Stimulated activated CD8-positive, alpha-beta memory T cell treated with anti-CD3 and anti-CD28 coated beads, Interleukin-12 subunit alpha, Interleukin-12 subunit beta, amount 100 ng/mL, for 4 hours (primary cell): Measurements from ENCODE around the gene RNF114.
"Not testable (repeated sequence)": the region's sequence is repeated elsewhere in the genome, so short reads cannot be mapped to it uniquely, and the experiment has no call there.

Source experiments
- DNase-seq: peaks from one replicate; pipeline ENCODE4 v3.0.0-alpha.2; 2020; ENCODE audit warnings: low read depth

Gene RNF114

DNA sequence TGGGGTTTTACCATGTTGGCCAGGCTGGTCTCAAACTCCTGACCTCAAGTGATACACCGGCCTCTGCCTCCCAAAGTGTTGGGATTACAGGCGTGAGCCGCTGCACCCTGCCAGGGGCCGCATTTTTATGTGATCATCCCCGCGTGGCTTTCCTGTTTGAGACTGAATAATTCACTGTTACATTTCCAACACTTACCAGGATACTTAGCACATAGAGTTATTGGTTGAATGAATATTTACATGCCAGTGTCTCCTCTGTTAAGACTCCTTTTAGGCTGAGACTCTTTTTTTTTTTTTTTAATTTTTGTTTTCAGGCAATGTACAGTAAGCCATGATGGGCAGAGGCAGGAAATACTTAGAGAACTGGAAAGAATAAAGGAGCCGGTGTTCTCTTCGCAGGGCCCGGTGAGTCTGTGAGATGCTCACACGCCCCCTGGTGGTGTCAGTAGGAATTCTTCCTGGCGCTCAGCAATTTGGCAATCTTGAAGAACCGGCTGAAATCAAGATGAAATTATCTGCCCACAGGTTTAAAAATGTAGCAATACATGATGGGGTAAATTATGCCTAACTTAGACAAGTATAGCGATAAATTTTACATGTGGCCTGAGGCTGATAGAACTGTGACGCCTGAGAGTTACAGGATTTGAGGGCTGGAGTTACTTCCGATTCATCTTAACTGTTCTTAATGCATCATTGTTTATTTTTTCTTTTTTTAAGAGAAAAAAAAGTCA, 7.6 kb upstream of the RNF114 start:
- DNase-seq = peak; percentile 53

DNA sequence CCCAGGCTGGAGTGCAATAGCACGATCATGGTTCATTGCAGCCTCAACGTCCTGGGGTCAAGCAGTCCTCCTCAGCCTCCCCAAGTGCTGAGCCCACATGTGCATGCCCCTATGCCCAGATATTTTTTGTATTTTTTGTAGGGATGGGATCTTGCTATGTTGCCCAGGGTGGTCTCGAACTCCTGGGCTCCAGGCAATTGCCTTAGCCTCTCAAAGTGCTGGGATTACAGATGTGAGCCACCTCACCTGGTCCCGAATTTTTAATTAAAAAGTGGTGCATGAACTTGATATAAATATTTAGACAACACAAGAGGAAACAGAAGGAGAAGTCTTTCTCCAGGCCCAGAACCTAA, 7.1 kb upstream of the RNF114 start:
- no peak for DNase-seq

DNA sequence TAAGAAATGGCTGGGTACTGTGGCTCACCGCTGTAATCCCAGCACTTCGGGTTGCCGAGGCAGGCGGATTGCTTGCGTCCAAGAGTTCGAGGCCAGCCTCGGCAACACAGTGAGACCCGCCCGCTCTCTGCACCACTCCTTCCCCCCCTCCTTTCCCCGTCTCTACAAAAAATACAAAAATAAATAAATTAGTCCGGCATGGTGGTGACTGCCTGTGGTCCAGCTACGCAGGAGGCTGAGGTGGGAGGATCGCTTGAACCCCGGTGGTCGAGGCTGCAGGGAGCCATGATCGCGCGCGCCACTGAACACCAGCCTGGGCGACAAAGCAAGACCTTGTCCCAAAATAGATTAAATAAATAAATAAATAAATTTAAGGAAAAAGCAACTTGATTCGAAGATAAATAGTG, 448 bp upstream of the RNF114 start:
- no peak for DNase-seq

DNA sequence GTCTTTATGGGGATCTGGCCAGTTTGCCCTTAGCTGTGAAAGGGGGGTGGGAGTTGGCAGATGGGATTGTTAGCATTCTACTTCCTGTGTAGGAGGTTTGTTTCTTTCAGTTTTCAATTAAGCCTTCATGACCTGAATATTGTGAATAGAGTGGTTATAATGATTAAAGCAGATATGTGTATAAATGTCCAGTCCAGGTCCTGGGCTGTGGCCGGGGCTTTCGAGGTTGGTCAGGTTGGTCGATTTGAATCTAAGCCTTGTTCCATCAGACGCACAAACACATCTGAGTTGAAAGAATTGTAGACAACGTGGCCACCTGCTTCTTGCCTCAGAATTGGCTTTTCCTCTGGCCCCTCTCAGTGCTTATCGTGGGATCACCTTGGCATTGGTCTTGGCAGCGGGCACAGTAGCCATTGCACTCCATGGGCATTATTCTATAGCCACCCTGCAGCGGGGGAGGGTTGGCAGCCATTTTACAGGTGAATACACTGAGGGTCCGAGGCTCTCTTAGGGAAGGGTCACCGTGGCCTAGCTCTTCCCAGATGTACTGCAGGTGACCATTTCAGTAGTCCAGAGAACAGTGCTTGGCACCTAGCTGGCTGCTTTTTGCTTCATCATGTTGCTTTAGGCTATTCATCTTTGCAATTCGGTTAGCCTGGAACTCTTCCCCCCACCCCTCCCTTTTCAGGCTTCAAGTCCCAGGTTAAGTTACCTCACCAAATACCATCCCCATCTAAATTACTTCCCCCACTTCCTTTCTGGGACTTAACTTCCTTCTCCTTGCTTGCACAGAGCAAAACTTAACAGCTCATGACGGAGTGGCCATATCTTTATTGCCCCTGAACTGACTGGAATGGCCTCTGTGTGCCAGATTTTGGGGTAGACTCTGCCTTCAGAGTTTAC, 1.1 kb downstream of the RNF114 start:
- DNase-seq = no peak

DNA sequence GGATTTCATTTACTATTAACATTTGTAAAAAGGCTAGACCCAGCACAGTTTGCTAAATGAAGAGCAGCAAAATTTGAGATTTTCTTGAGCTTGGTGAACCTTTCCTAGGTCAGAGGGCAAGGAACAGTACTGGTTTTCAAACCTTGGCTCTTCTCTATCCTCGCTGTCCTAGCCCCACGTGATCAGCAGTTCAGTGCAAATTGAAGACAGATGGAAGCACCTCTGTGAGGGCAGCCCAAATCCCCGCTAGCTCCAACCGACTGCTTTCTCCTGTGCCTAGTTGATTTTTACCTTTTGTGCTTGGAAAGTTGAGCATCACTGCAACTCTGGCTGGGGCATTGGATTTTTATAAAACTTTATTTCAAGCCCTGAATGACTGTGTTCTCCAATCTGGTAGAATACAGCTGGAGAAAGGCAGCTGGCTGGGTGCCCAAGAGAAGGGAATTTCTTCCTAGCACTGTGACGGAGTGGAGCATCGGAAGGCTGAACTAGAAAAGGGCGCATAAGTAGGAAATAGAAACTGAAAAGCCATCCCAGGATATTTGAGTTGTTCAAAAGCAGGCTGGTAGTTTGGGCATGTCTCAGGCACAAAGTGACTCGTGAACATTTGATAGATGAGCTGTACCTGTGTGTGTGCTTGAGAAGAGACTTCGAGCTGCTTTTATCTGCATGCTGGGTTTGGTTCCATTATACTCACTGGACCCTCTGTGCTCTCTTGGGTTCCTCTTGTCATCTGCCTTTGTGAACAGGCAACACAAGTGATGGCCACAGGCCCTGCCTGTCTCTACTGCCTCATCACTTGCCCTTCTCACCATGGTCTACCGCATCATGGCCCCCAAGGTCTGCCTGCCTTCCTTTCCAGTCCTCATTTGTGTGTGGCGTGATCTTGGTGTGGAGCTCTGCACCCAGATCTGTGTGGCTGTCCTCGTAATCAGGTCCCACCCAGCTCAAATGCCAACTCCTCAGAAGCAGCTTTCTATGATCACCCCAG, 2.3 kb downstream of the RNF114 start:
- no peak for DNase-seq

DNA sequence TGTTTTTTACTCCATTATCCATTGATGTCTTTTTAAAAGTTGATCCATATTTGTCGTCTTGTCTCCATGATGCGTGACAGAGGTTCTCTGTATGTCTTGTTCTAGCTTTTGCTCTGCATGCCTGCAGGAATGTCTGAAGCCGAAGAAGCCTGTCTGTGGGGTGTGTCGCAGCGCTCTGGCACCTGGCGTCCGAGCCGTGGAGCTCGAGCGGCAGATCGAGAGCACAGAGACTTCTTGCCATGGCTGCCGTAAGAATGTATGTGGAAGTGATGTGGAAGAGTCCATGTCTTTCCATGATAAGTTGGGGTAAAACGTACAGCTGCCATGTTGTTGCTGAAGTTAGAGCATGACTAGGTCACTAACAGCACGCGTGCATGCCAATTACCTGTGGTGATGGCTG, 5.3 kb downstream of the RNF114 start:
- no peak for DNase-seq

DNA sequence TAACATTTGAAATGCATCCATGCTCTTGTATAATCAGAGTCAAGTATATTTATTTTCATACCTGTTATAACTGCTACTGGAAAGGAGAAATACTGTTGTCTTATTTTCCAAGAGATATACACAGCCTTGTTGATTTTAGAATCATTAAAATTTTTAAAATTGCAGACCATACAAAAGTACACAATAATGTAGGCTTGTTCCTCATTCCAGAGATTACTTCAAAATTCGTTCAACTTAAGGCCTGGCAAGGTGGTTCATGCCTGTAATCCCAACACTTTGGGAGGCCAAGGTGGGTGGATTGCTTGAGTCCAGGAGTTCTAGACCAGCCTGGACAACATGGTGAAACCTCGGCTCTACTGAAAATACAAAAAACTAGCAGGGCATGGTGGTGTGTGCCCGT, 6.1 kb downstream of the RNF114 start:
- no peak for DNase-seq

DNA sequence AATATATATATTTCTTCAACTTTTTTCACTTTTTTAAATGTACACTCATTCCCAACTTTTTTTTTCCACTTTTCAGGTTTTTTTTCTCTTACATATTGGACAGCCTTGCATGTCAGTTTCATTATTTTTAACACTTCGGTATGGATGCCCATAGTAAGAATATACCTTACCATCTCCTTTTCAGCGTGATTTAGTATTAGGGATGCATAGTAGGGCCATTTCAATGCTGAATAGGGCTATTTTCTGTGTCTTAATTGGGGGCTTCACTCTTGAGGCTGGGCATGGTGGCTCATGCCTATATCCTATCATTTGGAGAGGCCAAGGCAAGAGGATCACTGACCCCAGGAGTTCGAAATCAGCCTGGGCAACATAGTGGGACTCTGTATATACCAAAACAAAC, 6.7 kb downstream of the RNF114 start:
- DNase-seq = no peak

DNA sequence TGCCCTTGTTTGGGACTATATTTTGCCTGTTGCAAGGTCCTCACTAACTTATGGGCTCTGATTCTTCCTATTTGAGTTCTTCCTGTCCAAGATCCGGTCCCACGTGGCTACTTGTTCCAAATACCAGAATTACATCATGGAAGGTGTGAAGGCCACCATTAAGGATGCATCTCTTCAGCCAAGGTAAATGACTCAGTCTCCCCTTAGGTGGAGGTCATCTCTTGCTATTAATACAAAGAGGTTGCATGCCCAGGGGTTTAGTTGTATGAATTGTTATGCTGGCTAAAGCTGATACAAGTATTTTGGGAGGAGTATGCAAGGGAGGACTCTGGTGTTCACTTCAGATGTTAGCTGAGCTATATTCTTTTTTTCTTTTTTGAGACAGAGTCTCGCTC, 9.1 kb downstream of the RNF114 start:
- no peak for DNase-seq

DNA sequence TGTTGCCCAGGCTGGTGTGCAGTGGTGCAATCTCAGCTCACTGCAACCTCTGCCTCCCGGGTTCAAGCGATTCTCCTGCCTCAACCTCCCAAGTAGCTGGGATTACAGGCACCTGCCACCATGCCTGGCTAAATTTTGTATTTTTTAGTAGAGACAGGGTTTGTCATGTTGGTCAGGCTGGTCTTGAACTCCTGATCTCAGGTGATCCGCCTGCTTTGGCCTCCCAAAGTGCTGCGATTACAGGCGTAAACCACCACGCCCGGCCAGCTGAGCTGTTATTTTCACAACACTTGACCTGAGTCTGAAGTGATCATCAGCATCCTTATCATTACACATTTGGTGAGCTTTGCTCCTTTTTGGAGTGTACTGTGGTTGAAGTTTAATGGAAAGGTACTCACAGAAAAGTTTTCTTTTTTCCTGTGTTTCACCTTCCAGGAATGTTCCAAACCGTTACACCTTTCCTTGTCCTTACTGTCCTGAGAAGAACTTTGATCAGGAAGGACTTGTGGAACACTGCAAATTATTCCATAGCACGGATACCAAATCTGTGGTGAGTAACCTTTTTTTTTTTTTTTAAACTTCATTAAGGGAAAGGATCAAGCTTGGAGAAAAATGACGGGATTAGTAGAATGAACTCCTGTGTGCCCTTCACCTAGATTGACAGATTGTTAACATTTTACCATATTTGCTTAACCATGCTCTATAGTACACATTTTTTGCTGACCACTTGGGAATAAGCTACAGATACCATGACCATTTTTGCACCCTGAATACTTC, 9.7 kb downstream of the RNF114 start:
- DNase-seq = no peak

DNA sequence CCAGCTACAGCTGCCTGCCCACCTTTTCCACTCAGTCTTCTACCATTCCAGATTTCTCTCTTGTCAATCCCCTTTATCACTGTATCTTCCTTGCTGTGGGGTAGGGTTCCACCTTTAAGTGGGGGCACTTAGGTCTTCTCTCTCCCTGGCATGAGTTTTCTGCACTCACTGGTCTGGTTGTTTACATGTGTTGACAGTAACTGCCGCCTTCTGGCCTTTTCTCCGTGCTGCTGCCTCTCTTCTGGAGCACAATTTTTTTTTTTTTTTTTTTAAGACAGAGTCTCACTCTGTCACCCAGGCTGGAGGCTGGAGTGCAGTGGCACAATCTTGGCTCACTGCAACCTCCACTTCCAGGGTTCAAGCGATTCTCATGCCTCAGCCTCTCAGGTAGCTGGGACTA, 12.0 kb downstream of the RNF114 start:
- DNase-seq = no peak

DNA sequence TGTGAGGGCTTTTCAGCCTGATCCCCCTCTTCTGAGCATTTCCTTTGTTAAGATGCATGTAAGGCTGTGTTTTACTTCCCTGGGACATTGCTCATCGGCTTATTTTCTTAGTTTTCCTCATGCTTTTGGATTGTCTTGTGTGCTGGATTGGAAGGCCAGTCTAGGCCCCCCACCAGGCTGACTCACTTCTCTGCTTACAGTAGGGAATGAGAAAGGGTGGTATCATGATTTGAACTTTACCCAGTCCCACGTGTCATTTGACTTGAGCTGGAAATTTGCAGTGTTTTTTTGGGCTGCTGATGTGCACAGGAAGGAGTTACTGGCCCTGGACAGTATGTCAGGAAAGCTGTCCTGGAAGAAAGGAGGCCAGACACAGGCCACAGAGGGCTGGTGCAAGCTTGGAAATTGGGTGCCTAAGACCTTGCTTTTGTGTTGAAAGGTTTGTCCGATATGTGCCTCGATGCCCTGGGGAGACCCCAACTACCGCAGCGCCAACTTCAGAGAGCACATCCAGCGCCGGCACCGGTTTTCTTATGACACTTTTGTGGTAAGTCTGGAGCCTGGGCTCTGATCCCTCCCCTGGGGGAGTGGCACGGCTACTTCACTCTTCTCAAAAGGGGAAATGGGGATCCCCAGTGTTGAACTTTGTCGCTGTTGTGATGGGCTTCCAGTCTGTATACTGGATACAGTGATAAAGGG, 12.8 kb downstream of the RNF114 start:
- no peak for DNase-seq

DNA sequence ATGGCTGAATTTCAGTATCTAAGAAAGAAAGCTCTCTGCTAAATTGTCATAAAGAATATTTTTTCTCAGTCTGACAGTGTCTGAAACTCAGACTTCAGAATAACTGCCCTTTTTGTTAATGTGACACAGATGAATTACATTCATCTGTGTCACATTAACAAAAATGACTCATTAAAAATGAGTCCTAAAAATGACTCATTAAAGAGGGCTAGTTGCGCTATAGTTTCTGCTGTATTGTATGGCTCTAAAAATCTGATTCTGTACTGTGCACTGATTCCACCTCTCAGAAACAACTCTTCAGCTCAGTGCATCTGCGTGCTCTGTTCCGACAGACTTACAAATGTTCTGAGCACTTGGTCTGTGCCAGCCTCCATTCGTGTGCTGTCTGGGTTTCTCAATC, 15.0 kb downstream of the RNF114 start:
- no peak for DNase-seq

DNA sequence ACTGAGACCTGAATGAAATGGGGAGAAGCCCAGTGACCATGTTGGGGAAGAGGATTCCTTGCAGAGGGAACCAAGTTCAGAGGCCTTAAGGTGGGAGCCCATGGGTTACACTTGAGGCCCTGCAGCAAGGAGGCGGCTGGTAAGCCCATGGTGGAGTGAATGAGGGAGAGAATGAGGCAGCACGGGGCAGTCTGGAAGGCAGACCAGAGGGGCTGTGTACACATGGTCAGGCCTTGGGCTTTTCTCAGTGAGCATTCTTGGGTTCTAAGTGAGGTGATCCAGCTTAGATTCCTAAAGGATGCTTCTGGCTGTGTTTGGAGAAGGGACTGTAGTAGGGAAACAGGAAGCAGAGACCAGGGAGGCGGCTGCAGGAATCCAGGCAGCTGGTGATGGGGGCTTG, 19.0 kb downstream of the RNF114 start:
- no peak for DNase-seq

DNA sequence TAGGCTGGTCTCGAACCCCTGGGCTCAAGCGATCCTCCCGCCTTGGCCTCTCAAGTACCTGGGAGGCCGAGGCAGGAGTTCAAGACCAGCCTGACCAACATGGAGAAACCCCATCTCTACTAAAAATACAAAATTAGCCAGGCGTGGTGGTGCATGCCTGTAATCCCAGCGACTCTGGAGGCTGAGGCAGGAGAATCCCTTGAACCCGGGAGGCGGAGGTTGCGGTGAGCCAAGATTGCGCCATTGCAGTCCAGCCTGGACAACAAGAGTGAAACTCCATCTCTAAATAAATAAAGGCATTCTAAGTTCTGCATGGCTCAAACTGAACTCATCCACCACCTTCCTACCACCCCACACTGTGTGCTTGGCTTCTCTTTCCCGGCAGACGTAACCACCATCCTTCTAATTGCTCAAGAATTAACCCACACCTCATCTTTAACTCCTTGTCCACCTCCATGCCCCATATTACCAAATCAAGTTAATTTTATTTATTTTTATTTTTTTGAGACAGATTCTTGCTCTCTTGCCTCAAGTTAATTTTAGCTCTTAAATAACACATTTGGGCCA, 19.7 kb downstream of the RNF114 start:
- not testable (repeated sequence) for DNase-seq

DNA sequence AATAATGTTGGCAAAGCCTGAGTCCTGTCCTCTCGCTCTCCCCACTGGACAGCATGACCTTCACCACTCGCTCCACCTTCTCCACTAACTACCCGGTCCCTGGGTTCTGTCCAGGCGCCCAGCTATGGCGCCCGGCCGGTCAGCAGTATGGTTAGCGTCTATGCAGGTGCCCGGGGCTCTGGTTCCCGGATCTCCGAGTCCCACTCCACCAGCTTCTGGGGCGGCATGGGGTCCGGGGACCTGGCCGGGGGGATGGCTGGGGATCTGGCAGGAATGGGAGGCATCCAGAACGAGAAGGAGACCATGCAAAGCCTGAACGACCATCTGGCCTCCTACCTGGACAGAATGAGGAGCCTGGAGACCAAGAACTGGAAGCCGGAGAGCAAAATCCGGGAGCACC, 20.5 kb downstream of the RNF114 start:
- DNase-seq = no peak

DNA sequence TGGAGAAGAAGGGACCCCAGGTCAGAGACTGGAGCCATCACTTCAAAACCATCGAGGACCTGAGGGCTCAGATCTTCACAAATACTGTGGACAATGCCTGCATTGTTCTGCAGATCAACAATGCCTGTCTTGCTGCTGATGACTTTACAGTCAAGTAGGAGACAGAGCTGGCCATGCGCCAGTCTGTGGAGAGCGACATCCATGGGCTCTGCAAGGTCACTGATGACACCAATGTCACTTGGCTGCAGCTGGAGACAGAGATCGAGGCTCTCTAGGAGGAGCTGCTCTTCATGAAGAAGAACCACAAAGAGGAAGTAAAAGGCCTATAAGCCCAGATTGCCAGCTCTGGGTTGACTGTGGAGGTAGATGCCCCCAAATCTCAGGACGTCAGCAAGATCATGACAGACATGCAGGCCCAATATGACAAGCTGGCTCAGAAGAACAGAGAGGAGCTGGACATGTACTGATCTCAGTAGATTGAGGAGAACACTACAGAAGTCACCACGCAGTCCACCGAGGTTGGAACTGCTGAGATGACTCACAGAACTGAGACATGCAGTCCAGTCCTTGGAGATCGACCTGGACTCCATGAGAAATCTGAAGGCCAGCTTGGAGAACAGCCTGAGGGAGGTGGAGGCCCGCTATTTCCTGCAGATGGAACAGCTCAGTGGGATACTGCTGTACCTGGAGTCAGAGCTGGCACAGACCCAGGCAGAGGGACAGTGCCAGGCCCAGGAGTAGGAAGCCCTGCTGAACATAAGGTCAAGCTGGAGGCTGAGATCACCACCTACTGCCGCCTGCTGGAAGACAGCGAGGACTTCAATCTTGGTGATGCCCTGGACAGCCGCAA, 21.1 kb downstream of the RNF114 start:
- not testable (repeated sequence) for DNase-seq

DNA sequence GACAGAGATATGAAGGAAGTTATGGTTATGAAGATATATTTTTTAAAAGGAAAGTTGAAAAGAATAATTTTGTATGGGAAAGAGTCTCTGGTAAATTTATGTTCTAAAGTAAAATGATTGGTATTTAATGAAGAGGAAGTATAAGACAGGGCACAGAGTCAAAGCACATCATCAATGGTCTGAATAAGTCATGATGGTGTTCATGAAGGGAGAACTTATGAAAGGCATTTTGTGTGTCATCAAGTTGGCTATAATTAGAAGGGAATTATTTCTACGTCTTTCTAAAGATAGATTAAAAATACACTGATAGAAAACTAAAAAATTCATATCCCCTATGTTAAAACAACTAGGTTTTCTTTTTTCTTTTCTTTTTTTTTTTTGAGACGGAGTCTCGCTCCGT, 25.2 kb downstream of the RNF114 start:
- no peak for DNase-seq

DNA sequence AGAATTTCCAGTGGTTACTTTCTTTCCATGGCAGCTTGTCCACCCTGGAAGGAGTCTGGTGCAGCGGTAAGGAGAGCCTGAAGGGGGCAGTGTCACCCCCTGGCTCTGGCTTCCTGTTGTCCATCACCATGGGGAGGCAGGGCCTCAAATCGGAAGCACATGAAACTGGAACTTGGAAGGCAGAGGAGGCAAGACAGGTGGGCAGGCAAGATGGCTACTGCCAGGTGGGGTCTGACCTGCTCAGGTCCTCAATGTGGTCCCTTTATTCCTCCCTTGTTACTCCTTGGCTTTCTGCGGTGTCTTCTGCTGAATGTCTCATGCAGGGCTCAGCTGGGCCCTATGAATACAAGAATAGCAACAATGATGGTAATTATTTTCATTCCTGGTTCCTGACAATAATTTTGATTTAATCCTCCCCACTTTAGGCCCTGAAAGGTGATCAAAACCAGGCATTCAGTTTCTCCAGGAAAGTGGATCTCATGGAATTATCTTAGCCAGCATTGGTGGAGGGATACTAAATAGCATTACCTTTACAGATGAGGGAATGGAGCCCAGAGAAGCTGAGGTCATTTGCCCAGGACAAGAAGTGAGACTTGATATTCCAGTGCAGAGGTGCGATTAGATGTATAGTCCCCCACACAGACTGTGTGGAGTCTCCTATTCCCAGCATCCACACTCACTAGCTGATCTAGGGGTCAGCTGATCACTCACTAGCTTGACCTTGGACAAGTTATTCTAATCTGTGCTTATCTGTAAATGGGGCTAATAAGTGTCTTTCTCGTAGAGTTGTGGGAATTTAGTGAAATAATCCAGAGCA, 29.0 kb downstream of the RNF114 start:
- DNase-seq = no peak
